AG04450 (cell line): ENCODE data around the gene SLN. TPM values are rescaled to one million over a fixed set of nuclear protein-coding genes. Genes with fewer than 3 reads are reported as not detected.

Source experiments
- CTCF ChIA-PET: fragments of 300-600, 350-600 bp; formaldehyde crosslinking; extraction: SDS; loops from one replicate; lab custom pipeline; 2022; ENCODE audit warnings: antibody characterized with exemption, inconsistent platforms; lab: Charles Lee
- POLR2A ChIA-PET: fragments of 350-600 bp; formaldehyde crosslinking; extraction: SDS; loops from one replicate; lab custom pipeline; 2021; ENCODE audit warnings: antibody characterized with exemption, inconsistent platforms; lab: Yijun Ruan, JAX
- DNase-seq: peaks from one replicate; pipeline ENCODE4 v3.0.0-alpha.2; 2011; ENCODE audit warnings: low read depth, low spot score
- H3K27ac ChIP-seq: one replicate; pipeline ENCODE4 v1.5.1; 2012; ENCODE audit warnings: low read depth, low read length, control low read depth
- H3K27me3 ChIP-seq: one replicate; pipeline ENCODE4 v1.6.0; 2012; ENCODE audit warnings: low read length; ENCODE audit not compliant: control insufficient read depth, insufficient read depth
- H3K4me3 ChIP-seq: 2 replicates; pipeline ENCODE4 v1.5.1; 2011; ENCODE audit warnings: mild to moderate bottlenecking, low read depth, low read length, control low read depth
- H3K9me3 ChIP-seq: 2 replicates; pipeline ENCODE4 v1.5.1; 2012; ENCODE audit warnings: low read length; ENCODE audit not compliant: control insufficient read depth, insufficient read depth
- polyA plus RNA-seq: library from polyadenylated mRNA; depleted of rRNA; stranded (reverse); fragments of >200 nt; gene quantifications from 2 replicates; pipeline ENCODE4 v1.2.3, GENCODE V29; 2011
- TF ChIP-seq, protein P1 (sequence below): IDR thresholded peaks from 2 replicates; pipeline ENCODE4 v1.5.1; 2011; ENCODE audit warnings: low read depth, low read length, control low read depth, inconsistent platforms

SLN gene
- polyA plus RNA-seq, 1 experiment, result not detected

DNA sequence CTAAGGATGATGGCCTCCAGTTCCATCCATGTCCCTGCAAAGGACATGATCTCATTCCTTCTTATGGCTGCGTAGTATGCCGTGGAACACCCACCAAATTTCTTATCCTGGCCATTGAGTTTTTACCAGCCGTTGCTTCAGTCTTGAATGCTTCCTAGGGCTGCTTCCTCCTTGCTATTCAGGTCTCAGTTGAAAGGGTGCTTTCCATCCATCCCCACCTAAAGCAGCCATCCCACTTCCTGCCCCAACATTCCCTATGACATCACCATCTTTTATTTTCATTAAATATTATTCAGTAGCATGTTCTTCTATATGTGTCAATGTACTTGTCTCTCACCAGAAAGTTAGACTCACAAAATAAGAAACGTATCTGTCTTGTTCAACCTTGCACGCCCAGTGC, 40.7 kb upstream of the SLN start:
- ChIA-PET POLR2A (no interaction called here), CTCF (interaction anchor here (0.6 kb wide), 1 partner anchor 18 kb away, joined by 6 read pairs; no protein-coding TSS in a partner anchor)
- DNase-seq, result no peak
- Histone ChIP-seq H3K27ac (no peak overlapping the region), H3K9me3 (no peaks in the 10 kb centered on the region), H3K27me3 (no peaks in the 10 kb centered on the region), H3K4me3 (no peak overlapping the region)
- TF ChIP-seq, protein P1, sequence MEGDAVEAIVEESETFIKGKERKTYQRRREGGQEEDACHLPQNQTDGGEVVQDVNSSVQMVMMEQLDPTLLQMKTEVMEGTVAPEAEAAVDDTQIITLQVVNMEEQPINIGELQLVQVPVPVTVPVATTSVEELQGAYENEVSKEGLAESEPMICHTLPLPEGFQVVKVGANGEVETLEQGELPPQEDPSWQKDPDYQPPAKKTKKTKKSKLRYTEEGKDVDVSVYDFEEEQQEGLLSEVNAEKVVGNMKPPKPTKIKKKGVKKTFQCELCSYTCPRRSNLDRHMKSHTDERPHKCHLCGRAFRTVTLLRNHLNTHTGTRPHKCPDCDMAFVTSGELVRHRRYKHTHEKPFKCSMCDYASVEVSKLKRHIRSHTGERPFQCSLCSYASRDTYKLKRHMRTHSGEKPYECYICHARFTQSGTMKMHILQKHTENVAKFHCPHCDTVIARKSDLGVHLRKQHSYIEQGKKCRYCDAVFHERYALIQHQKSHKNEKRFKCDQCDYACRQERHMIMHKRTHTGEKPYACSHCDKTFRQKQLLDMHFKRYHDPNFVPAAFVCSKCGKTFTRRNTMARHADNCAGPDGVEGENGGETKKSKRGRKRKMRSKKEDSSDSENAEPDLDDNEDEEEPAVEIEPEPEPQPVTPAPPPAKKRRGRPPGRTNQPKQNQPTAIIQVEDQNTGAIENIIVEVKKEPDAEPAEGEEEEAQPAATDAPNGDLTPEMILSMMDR, result no peak

DNA sequence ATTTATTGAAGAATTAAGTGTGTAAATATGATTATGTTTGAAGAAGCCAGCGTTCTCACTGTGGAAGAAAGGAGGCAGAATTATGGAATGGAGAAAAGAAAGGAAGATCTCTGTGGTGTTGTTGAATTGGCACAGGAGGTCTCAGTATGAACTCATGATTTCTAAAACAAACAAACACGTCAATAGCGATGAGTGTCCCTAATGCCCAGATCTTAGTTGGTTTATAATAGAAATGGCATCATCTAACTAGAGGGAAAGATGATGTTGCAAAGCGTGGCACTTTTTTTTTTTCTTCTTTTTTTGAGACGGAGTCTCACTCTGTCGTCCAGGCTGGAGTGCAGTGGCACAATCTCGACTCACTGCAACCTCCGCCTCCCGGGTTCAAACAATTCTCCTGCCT, 39.2 kb upstream of the SLN start:
- TF ChIP-seq, protein P1, result no peak
- POLR2A ChIA-PET, result no interaction called here
- Histone ChIP-seq H3K4me3 (no peak overlapping the region), H3K27ac (no peak overlapping the region), H3K9me3 (no peaks in the 10 kb centered on the region), H3K27me3 (no peaks in the 10 kb centered on the region)
- DNase-seq, result no peak
- CTCF ChIA-PET, result no interaction called here

DNA sequence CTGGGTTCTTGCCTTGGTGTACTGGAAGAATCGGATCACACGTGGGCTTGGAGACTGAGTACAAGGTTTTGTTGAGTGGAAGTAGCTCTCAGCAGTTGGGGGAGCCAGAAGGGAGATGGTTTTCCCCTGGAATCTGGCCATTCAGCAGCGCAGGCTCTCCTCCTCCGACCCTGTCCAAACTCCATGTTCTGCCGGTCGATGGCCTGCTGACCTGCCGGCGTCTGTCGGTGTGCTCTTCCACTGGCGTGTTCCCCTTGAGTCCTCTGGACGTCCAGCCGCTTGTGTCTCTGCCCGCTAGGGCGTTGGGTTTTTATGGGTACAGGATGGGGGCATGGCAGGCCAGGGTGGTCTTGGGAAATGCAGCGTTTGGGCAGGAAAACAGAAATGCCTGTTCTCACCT, 38.5 kb upstream of the SLN start:
- Histone ChIP-seq H3K9me3 (no peaks in the 10 kb centered on the region), H3K27ac (no peak overlapping the region), H3K27me3 (no peaks in the 10 kb centered on the region), H3K4me3 (no peak overlapping the region)
- ChIA-PET CTCF (no interaction called here), POLR2A (no interaction called here)
- DNase-seq, result no peak
- TF ChIP-seq, protein P1, result no peak

DNA sequence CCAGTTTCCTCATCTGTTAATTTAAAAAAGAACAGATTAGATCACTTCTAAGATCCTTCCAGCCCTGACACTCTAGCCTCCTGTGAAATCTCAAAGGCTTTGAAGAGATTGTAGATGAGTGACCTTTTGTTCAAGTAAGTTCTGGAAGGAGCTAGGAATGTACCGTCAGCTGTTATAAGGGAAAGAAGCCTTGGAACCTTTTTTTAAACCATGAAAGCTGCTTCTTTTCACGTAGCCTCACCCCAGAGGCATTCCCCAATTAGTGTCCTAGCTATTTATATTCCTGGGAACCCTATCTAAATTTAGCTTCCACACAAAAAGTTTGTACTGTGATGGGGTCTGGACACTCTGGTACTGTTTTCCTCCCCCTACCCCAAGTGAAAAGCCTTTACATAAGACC, 35.8 kb upstream of the SLN start:
- H3K27me3 ChIP-seq, result no peaks in the 10 kb centered on the region
- no peak overlapping the region for H3K4me3 ChIP-seq
- ChIA-PET POLR2A (no interaction called here), CTCF (no interaction called here)
- DNase-seq, result no peak
- TF ChIP-seq, protein P1, result no peak
- H3K9me3 ChIP-seq, result no peaks in the 10 kb centered on the region
- no peak overlapping the region for H3K27ac ChIP-seq

DNA sequence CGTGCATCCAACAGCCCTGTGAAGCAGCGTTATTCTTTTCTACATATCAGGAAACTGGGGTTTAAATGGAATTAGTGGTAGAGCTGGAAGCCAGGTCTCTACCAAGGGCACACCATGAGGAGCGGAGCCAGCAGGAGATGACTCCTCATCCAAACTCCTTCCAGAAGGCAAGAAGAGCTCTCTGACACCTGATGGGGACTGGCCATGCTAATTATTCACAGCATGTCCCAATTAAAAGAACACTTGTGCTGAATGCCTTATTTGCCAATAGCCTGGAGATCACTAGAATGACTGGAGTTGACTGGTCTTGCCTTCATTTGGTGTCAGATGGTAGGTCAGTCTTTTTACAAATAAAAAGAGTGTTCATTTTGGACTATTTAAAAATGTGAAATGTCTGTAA, 32.9 kb upstream of the SLN start:
- ChIA-PET POLR2A (no interaction called here), CTCF (interaction anchor here (1.3 kb wide), 1 partner anchor 26 kb away, joined by 4 read pairs; no protein-coding TSS in a partner anchor)
- no peak overlapping the region for H3K27ac ChIP-seq
- H3K4me3 ChIP-seq, result no peak overlapping the region
- no peaks in the 10 kb centered on the region for H3K9me3 ChIP-seq
- no peaks in the 10 kb centered on the region for H3K27me3 ChIP-seq
- DNase-seq, result no peak
- TF ChIP-seq, protein P1, result no peak
